ENCODE results near the gene PFDN4.

DNA sequence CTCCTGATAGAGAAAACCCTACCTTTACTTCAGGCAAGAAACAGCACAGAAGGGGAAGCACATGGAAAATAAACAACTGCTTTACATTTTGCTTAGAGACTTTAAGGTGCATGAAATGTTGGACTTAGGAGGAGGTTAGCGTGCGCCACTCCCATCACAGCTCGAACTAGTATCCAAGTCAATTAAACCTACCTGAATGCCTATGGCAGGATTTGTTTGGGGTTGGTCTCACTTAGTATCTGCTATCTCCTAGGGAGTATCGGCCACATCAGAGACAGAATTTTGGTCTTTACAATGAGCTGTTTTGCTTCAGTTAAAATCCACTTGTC is 46.1 kb upstream of the PFDN4 start:
- TF ChIP-seq, protein P1, sequence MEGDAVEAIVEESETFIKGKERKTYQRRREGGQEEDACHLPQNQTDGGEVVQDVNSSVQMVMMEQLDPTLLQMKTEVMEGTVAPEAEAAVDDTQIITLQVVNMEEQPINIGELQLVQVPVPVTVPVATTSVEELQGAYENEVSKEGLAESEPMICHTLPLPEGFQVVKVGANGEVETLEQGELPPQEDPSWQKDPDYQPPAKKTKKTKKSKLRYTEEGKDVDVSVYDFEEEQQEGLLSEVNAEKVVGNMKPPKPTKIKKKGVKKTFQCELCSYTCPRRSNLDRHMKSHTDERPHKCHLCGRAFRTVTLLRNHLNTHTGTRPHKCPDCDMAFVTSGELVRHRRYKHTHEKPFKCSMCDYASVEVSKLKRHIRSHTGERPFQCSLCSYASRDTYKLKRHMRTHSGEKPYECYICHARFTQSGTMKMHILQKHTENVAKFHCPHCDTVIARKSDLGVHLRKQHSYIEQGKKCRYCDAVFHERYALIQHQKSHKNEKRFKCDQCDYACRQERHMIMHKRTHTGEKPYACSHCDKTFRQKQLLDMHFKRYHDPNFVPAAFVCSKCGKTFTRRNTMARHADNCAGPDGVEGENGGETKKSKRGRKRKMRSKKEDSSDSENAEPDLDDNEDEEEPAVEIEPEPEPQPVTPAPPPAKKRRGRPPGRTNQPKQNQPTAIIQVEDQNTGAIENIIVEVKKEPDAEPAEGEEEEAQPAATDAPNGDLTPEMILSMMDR (IDR thresholded peaks at IDR 0.05) = no peak
- TF ChIP-seq POLR2A (IDR thresholded peaks at IDR 0.05) = no peak

Data from lower leg skin (tissue), 3 donors.